Measurements from ENCODE around the gene IL17RB. TPM values are rescaled to one million over a fixed set of nuclear protein-coding genes. Genes with fewer than 3 reads are reported as not detected.

Gene IL17RB
- total RNA-seq, 1 experiment from 2014 or later = 0.25 TPM

Other genes starting within 250 kb of the IL17RB start
- gene CHDH, start 149 bp upstream of the IL17RB start, total RNA-seq (2014; rRNA removed; shearing (Covaris generic)) = 0.07 and 0.17 TPM in 2 replicates
- gene ACTR8, start 35.6 kb downstream of the IL17RB start, total RNA-seq (2014; rRNA removed; shearing (Covaris generic)) = 14.3 and 16.0 TPM in 2 replicates
- gene SELENOK, start 45.3 kb downstream of the IL17RB start, total RNA-seq (2014; rRNA removed; shearing (Covaris generic)) = 56.1 and 67.0 TPM in 2 replicates